Osteoblast (primary cell): ENCODE measurements around the gene CHP1. TPM values are rescaled to one million over a fixed set of nuclear protein-coding genes. Genes with fewer than 3 reads are reported as not detected.
"Not testable (repeated sequence)": the region's sequence is repeated elsewhere in the genome, so short reads cannot be mapped to it uniquely, and the experiment has no call there.

Experiments
- DNase-seq: peaks from one replicate; pipeline ENCODE4 v3.0.0; 2011; ENCODE audit warnings: low spot score, mixed read lengths; ENCODE audit not compliant: insufficient read length; ENCODE audit errors: missing footprints
- H2AFZ ChIP-seq: 2 replicates; pipeline ENCODE4 v1.6.0; 2011; ENCODE audit warnings: mild to moderate bottlenecking, low read length
- H3K27ac ChIP-seq: 2 replicates; pipeline ENCODE4 v1.5.1; 2011; ENCODE audit warnings: mild to moderate bottlenecking, low read depth, low read length, moderate library complexity
- H3K27me3 ChIP-seq: 2 replicates; pipeline ENCODE4 v1.6.0; 2012; ENCODE audit warnings: mild to moderate bottlenecking, control low read depth, inconsistent platforms, low read length, moderate library complexity; ENCODE audit not compliant: insufficient read depth
- H3K36me3 ChIP-seq: 2 replicates; pipeline ENCODE4 v1.5.1; 2011; ENCODE audit warnings: mild to moderate bottlenecking, low read length, control low read depth, moderate library complexity; ENCODE audit not compliant: insufficient read depth
- H3K4me1 ChIP-seq: 2 replicates; pipeline ENCODE4 v1.5.1; 2011; ENCODE audit warnings: mild to moderate bottlenecking, low read length, control low read depth, moderate library complexity; ENCODE audit not compliant: insufficient read depth
- H3K4me2 ChIP-seq: 2 replicates; pipeline ENCODE4 v1.6.0; 2011; ENCODE audit warnings: mild to moderate bottlenecking, low read length; ENCODE audit not compliant: insufficient read depth
- H3K4me3 ChIP-seq: fragments of 200-600 bp; sonication (generic); 3 replicates; pipeline ENCODE4 v1.5.1; 2012; ENCODE audit warnings: mild to moderate bottlenecking, low read length, inconsistent platforms; ENCODE audit not compliant: insufficient read depth
- H3K79me2 ChIP-seq: 2 replicates; pipeline ENCODE4 v1.6.0; 2012; ENCODE audit warnings: mild to moderate bottlenecking, low read length, control low read depth, inconsistent platforms; ENCODE audit not compliant: insufficient read depth
- H3K9me3 ChIP-seq: 2 replicates; pipeline ENCODE4 v1.5.1; 2011; ENCODE audit warnings: low read depth, low read length, control low read depth
- H4K20me1 ChIP-seq: 2 replicates; pipeline ENCODE4 v1.6.0; 2012; ENCODE audit warnings: mild to moderate bottlenecking, low read length, control low read depth; ENCODE audit not compliant: insufficient read depth
- total RNA-seq: library from RNA; depleted of rRNA; stranded (reverse); fragments of >200 nt; gene quantifications from 2 replicates; pipeline ENCODE4 v1.2.3, GENCODE V29; 2012
- TF ChIP-seq, protein P1 (sequence below): IDR thresholded peaks from 2 replicates; pipeline ENCODE4 v1.5.1; 2011; ENCODE audit warnings: mild to moderate bottlenecking, low read depth, low read length, moderate library complexity; ENCODE audit errors: extremely low read depth

CHP1 gene
- total RNA-seq, 1 donor = 99.2 TPM

DNA sequence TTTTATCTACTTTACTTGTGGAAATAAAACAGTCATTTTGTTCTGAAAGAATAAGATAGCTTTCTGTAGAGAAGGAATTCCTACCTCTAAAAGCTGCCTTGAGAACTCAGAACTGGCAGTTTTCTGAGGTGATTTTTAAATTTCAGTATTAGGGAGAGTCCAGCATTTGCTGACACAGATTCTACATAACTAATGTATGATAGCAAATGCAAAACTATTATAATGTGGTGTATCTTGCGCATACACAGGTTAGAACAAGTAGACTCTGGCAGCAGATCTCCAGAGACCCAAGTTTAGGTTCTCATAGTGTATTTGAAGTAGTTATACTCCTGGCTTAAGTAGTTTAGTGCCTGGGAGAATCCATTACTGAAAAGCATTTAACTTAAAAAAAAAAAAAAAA lies 70.5 kb downstream of the CHP1 start:
- Histone ChIP-seq H3K4me2 (no peak overlapping the region), H3K79me2 (no peaks in the 10 kb centered on the region), H3K27me3 (no peaks in the 10 kb centered on the region), H3K9me3 (no peaks in the 10 kb centered on the region), H2AFZ (no peak overlapping the region), H4K20me1 (no peaks in the 10 kb centered on the region), H3K4me3 (no peak overlapping the region), H3K4me1 (no peaks in the 10 kb centered on the region), H3K36me3 (peaks cover 10% of the 10 kb centered on the region), H3K27ac (no peak overlapping the region)
- no peak for DNase-seq
- TF ChIP-seq, protein P1, sequence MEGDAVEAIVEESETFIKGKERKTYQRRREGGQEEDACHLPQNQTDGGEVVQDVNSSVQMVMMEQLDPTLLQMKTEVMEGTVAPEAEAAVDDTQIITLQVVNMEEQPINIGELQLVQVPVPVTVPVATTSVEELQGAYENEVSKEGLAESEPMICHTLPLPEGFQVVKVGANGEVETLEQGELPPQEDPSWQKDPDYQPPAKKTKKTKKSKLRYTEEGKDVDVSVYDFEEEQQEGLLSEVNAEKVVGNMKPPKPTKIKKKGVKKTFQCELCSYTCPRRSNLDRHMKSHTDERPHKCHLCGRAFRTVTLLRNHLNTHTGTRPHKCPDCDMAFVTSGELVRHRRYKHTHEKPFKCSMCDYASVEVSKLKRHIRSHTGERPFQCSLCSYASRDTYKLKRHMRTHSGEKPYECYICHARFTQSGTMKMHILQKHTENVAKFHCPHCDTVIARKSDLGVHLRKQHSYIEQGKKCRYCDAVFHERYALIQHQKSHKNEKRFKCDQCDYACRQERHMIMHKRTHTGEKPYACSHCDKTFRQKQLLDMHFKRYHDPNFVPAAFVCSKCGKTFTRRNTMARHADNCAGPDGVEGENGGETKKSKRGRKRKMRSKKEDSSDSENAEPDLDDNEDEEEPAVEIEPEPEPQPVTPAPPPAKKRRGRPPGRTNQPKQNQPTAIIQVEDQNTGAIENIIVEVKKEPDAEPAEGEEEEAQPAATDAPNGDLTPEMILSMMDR = no peak

GRCh38 chr15:41304149-41304770 lies 73.2 kb downstream of the CHP1 start:
- no peak overlapping the region for H2AFZ ChIP-seq
- H3K4me2 ChIP-seq = no peak overlapping the region
- no peaks in the 10 kb centered on the region for H3K4me1 ChIP-seq
- H4K20me1 ChIP-seq = no peaks in the 10 kb centered on the region
- no peak overlapping the region for H3K4me3 ChIP-seq
- H3K79me2 ChIP-seq = no peaks in the 10 kb centered on the region
- TF ChIP-seq, protein P1 = no peak
- peaks cover 7% of the 10 kb centered on the region for H3K36me3 ChIP-seq
- no peak overlapping the region for H3K27ac ChIP-seq
- DNase-seq = peak; percentile 1
- no peaks in the 10 kb centered on the region for H3K9me3 ChIP-seq
- H3K27me3 ChIP-seq = no peaks in the 10 kb centered on the region

- Histone ChIP-seq H3K27me3 (no peaks in the 10 kb centered on the region), H3K4me3 (no peak overlapping the region), H4K20me1 (no peaks in the 10 kb centered on the region), H2AFZ (no peak overlapping the region), H3K27ac (no peak overlapping the region), H3K36me3 (peaks cover 2% of the 10 kb centered on the region), H3K4me1 (no peaks in the 10 kb centered on the region), H3K79me2 (no peaks in the 10 kb centered on the region), H3K4me2 (no peak overlapping the region), H3K9me3 (no peaks in the 10 kb centered on the region)
- TF ChIP-seq, protein P1 = no peak
- DNase-seq = no peak
These were observed 76.6 kb downstream of the CHP1 start for GRCh38 chr15:41307679-41308078.

GRCh38 chr15:41309226-41309905 lies 78.3 kb downstream of the CHP1 start:
- Histone ChIP-seq H2AFZ (no peak overlapping the region), H4K20me1 (no peaks in the 10 kb centered on the region), H3K4me1 (no peaks in the 10 kb centered on the region), H3K79me2 (no peaks in the 10 kb centered on the region), H3K4me2 (no peak overlapping the region), H3K36me3 (peaks cover 2% of the 10 kb centered on the region), H3K27ac (no peak overlapping the region), H3K9me3 (no peaks in the 10 kb centered on the region), H3K4me3 (no peak overlapping the region), H3K27me3 (no peaks in the 10 kb centered on the region)
- no peak for DNase-seq
- TF ChIP-seq, protein P1 = no peak

GRCh38 chr15:41320805-41321330 lies 89.8 kb downstream of the CHP1 start:
- DNase-seq, H3K36me3 ChIP-seq, H3K27me3 ChIP-seq, H3K4me1 ChIP-seq, H3K79me2 ChIP-seq, H4K20me1 ChIP-seq, H3K9me3 ChIP-seq, H3K4me3 ChIP-seq, H3K4me2 ChIP-seq, H3K27ac ChIP-seq, H2AFZ ChIP-seq: not testable (repeated sequence)
